ENCODE data around the gene FLT3LG. TPM values are rescaled to one million over a fixed set of nuclear protein-coding genes. Genes with fewer than 3 reads are reported as not detected.

The FLT3LG gene
- total and polyA plus RNA-seq, 2 of the 8 experiments (the other 6 are each of a cell fraction or from before 2014, with no cell fraction given) = 1.6 to 3.2 TPM

DNA sequence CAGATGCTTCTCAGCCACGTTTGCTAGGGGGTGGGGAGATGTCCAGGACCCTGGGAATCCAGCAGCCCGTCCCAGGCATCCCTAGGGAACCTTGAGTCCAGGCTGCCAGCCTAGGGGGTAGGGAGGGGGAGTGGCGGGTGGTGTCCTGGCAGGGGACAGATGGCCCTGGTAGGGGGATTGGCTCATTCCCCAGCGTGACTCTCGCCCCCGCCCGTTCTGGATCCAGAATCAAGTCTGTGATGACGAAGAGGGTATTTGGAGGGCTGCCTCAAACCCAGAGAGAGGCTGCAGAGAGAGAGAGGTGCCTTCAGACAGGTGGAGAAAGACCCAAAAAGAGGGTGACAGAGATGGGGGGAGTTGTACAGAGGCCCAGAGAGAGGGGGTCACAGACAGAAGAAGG lies 36.8 kb upstream of the FLT3LG start:
- no peak overlapping the region; the same call in 1 of the 2 replicates for H3K18ac ChIP-seq (ENCODE audit: extremely low read depth, low read length)
- H2AK5ac ChIP-seq (ENCODE audit: low read depth, low read length) = no peak overlapping the region
- 47% methylated on average over 5 of the region's 8 CpGs; no CpG with 5 or more reads in 1 of the 2 experiments for WGBS, 2 experiments (ENCODE audit: extremely low coverage in 1 of 2, insufficient coverage in 1 of 2, insufficient read length in 1 of 2, insufficient replicate concordance in 2 of 2, low coverage in 1 of 2, low lambda C conversion rate in 2 of 2, missing lambda C conversion rate in 1 of 2)
- H4K20me1 ChIP-seq (replicated peaks in 1 of 2; ENCODE audit: control insufficient read depth in 1 of 2, insufficient read depth in 2 of 2, low read length in 2 of 2) = no peaks in the 10 kb centered on the region
- H3K27ac ChIP-seq (ENCODE audit: low read depth, low read length) = no peak overlapping the region
- H3K23ac ChIP-seq (ENCODE audit: insufficient read length) = no peak overlapping the region
- no peak overlapping the region for H4K5ac ChIP-seq (ENCODE audit: insufficient read length, low read depth, low read length)
- no peak overlapping the region for H2BK20ac ChIP-seq (ENCODE audit: low read length)
- H2BK15ac ChIP-seq (ENCODE audit: low read length) = no peak overlapping the region
- no peak overlapping the region for H3K56ac ChIP-seq (replicated peaks; ENCODE audit: insufficient read length, low read depth, low read length)
- H2BK12ac ChIP-seq (ENCODE audit: low read depth, low read length) = no peak overlapping the region
- H3K27me3 ChIP-seq (replicated peaks in 1 of 4; ENCODE audit: control insufficient read depth in 3 of 4, extremely low read depth in 1 of 4, insufficient read depth in 3 of 4, low read length in 3 of 4) = peaks cover 30 to 66% (median 57%) of the 10 kb centered on the region in 4 experiments
- no peak overlapping the region for H2AFZ ChIP-seq (ENCODE audit: low read length)
- no peaks in the 10 kb centered on the region for H3K79me2 ChIP-seq (ENCODE audit: control insufficient read depth in 1 of 2, insufficient read depth in 2 of 2, low read length in 2 of 2)
- no peak overlapping the region for H3K14ac ChIP-seq (ENCODE audit: insufficient read length)
- no peak overlapping the region for H3K9ac ChIP-seq (replicated peaks in 1 of 4; ENCODE audit: extremely low read depth in 1 of 4, low read depth in 3 of 4, low read length in 3 of 4)
- peak overlapping the region in 2 of 4 experiments; percentile 30 to 40; a peak in 2 of 8 replicates for H3K4me3 ChIP-seq (ENCODE audit: extremely low read depth in 1 of 4, insufficient read depth in 2 of 4, low read depth in 3 of 4, low read length in 4 of 4)
- H3K4me2 ChIP-seq (ENCODE audit: insufficient read depth in 1 of 2, low read depth in 2 of 2, low read length in 2 of 2) = peak overlapping the region in 1 of 2 experiments; percentile 52; a peak in 1 of 4 replicates
- H3K23me2 ChIP-seq (ENCODE audit: low read depth, low read length) = peaks cover 22% of the 10 kb centered on the region; the same call in 1 of the 2 replicates
- ChIA-PET POLR2A (ENCODE audit: partially characterized antibody) (interaction anchor here (1.4 to 1.7 kb wide), 2 partner anchors 10 to 45 kb away, joined by 7 to 9 read pairs; no protein-coding TSS in a partner anchor), CTCF (ENCODE audit: partially characterized antibody) (interaction anchor here (1.2 to 4.7 kb wide), 5 partner anchors 10 to 46 kb away, joined by 3 to 38 read pairs (median 5); partner anchors contain the start of genes GFY and PTH2)
- no peak overlapping the region for H4K8ac ChIP-seq (ENCODE audit: extremely low read depth, insufficient read depth, low read length)
- DNase-seq (ENCODE audit: low read depth in 1 of 2, low spot score in 2 of 2) = no peak
- H4K91ac ChIP-seq (replicated peaks; ENCODE audit: insufficient read length, low read length) = no peak overlapping the region
- no peak overlapping the region for H2BK120ac ChIP-seq (replicated peaks; ENCODE audit: low read depth, low read length)
- H3K9me3 ChIP-seq (ENCODE audit: insufficient read depth in 2 of 2, low read depth in 1 of 2, low read length in 1 of 2) = no peaks in the 10 kb centered on the region
- no peaks in the 10 kb centered on the region for H3K36me3 ChIP-seq (ENCODE audit: control insufficient read depth in 2 of 4, insufficient read depth in 4 of 4, low read length in 3 of 4)
- H3K4me1 ChIP-seq (replicated peaks in 1 of 4; ENCODE audit: control insufficient read depth in 3 of 4, insufficient read depth in 4 of 4, low read length in 3 of 4) = peaks cover 0 to 13% (median 12%) of the 10 kb centered on the region in 4 experiments; a peak in 5 of 7 replicates
- H3K4ac ChIP-seq (replicated peaks; ENCODE audit: insufficient read length, low read depth, low read length) = no peak overlapping the region
- H3K79me1 ChIP-seq (ENCODE audit: low read depth, low read length) = no peaks in the 10 kb centered on the region
- FAIRE-seq = no peak
- H2BK5ac ChIP-seq (ENCODE audit: low read depth, low read length) = no peak overlapping the region
- TF ChIP-seq CEBPB (IDR thresholded peaks at IDR 0.05; ENCODE audit: low read depth, low read length) = no peak

All from H1 (cell line).